Measurements from ENCODE around the gene RAB11FIP5. TPM values are rescaled to one million over a fixed set of nuclear protein-coding genes. Genes with fewer than 3 reads are reported as not detected.
A peak's percentile ranks its signal among the peaks of the same experiment; 100 is the strongest.

The RAB11FIP5 gene
- total and polyA plus RNA-seq, 9 of the 15 experiments (the other 6 are each of a cell fraction or from before 2014, with no cell fraction given): 1.7 to 14.4 (median 6.4) TPM

- peaks cover 24% of the 10 kb centered on the region for H4K20me1 ChIP-seq (replicated peaks; ENCODE audit: control insufficient read depth, insufficient read depth, low read length)
- no peaks in the 10 kb centered on the region for H3K36me3 ChIP-seq (ENCODE audit: control insufficient read depth, insufficient read depth, low read length)
- in situ Hi-C loops (cut with MboI): no loop called here
- no peaks in the 10 kb centered on the region for H3K9me1 ChIP-seq (ENCODE audit: control insufficient read depth, insufficient read depth, low read length)
- H3K4me2 ChIP-seq (ENCODE audit: insufficient read depth, low read length): no peak overlapping the region
- ATAC-seq: no peak
- BruUV-seq (replicated peaks): no TSS peak
- no peak overlapping the region for H2AFZ ChIP-seq (ENCODE audit: low read depth, low read length)
- FAIRE-seq: no peak
- H3K27me3 ChIP-seq (ENCODE audit: control insufficient read depth in 2 of 2, insufficient read depth in 2 of 2, low read length in 2 of 2): peaks cover 0 to 4% of the 10 kb centered on the region in 2 experiments; a peak in 1 of 5 replicates
- CTCF ChIA-PET (ENCODE audit: low intra/inter-chr PET ratio): no interaction called here
- no peaks in the 10 kb centered on the region for H3K9me3 ChIP-seq (replicated peaks; ENCODE audit: control insufficient read depth, insufficient read depth, low read depth, low read length)
- WGBS (ENCODE audit: insufficient coverage, low coverage, missing lambda C conversion rate): 10% methylated on average over 2 of the region's 2 CpGs
- POLR2A ChIA-PET: no interaction called here
- 0 out of 3 replicates have a peak, but pooled peaks cover 1% of the 10 kb centered on the region for H3K79me2 ChIP-seq (ENCODE audit: control insufficient read depth, insufficient read depth, low read length)
- TF ChIP-seq ZNF41 (CRISPR knock-in tag; conservative IDR thresholded peaks at IDR 0.05): 0 out of 2 replicates have a peak, but pooled peaks have one; percentile 56
- TF ChIP-seq ZBTB2 (IDR thresholded peaks at IDR 0.05): no peak
- DNase-seq (ENCODE audit: extremely low read depth in 1 of 4, low spot score in 3 of 4): no peak
- H3K9ac ChIP-seq (ENCODE audit: insufficient read depth in 1 of 2, low read depth in 2 of 2, low read length in 2 of 2): no peak overlapping the region; a peak in 1 of 4 replicates
- no peak overlapping the region for H3K4me3 ChIP-seq
- intact Hi-C loops (cut with micrococcal nuclease): no loop called here
- peaks cover 0 to 7% of the 10 kb centered on the region in 2 experiments; a peak in 3 of 5 replicates for H3K4me1 ChIP-seq (replicated peaks in 1 of 2; ENCODE audit: control insufficient read depth in 2 of 2, insufficient read depth in 2 of 2, low read length in 2 of 2)
- no peak overlapping the region for H3K27ac ChIP-seq (ENCODE audit: extremely low read depth, low read depth, low read length)
Measured at GRCh38 chr2:73103018-73103542, 9.7 kb downstream of the RAB11FIP5 start.

GRCh38 chr2:73101626-73102256 lies 11.0 kb downstream of the RAB11FIP5 start:
- no peaks in the 10 kb centered on the region for H3K79me2 ChIP-seq (ENCODE audit: control insufficient read depth, insufficient read depth, low read length)
- BruUV-seq (replicated peaks): no TSS peak
- no peaks in the 10 kb centered on the region for H3K9me3 ChIP-seq (replicated peaks; ENCODE audit: control insufficient read depth, insufficient read depth, low read depth, low read length)
- no peaks in the 10 kb centered on the region; a peak in 2 of 5 replicates for H3K4me1 ChIP-seq (replicated peaks in 1 of 2; ENCODE audit: control insufficient read depth in 2 of 2, insufficient read depth in 2 of 2, low read length in 2 of 2)
- peaks cover 0 to 7% of the 10 kb centered on the region in 2 experiments; a peak in 1 of 5 replicates for H3K27me3 ChIP-seq (ENCODE audit: control insufficient read depth in 2 of 2, insufficient read depth in 2 of 2, low read length in 2 of 2)
- H3K36me3 ChIP-seq (ENCODE audit: control insufficient read depth, insufficient read depth, low read length): no peaks in the 10 kb centered on the region
- H3K9ac ChIP-seq (ENCODE audit: insufficient read depth in 1 of 2, low read depth in 2 of 2, low read length in 2 of 2): no peak overlapping the region
- no peak overlapping the region for H2AFZ ChIP-seq (ENCODE audit: low read depth, low read length)
- ATAC-seq (no peak), FAIRE-seq (no peak), DNase-seq (ENCODE audit: extremely low read depth in 1 of 4, low spot score in 3 of 4) (no peak)
- in situ Hi-C loops (cut with MboI): no loop called here
- no peak overlapping the region for H3K4me3 ChIP-seq
- 52% methylated on average over 12 of the region's 12 CpGs for WGBS (ENCODE audit: insufficient coverage, low coverage, missing lambda C conversion rate)
- intact Hi-C loops (cut with micrococcal nuclease): no loop called here
- peaks cover 34% of the 10 kb centered on the region for H4K20me1 ChIP-seq (replicated peaks; ENCODE audit: control insufficient read depth, insufficient read depth, low read length)
- CTCF ChIA-PET (ENCODE audit: low intra/inter-chr PET ratio): no interaction called here
- H3K9me1 ChIP-seq (ENCODE audit: control insufficient read depth, insufficient read depth, low read length): no peaks in the 10 kb centered on the region
- H3K4me2 ChIP-seq (ENCODE audit: insufficient read depth, low read length): no peak overlapping the region
- POLR2A ChIA-PET: interaction anchor here (0.7 kb wide), 1 partner anchor 12 kb away, joined by 3 read pairs; no protein-coding TSS in a partner anchor
- no peak overlapping the region for H3K27ac ChIP-seq (ENCODE audit: extremely low read depth, low read depth, low read length)
- TF ChIP-seq RB1 (IDR thresholded peaks at IDR 0.05; ENCODE audit: low read depth) (no peak), ZNF318 (IDR thresholded peaks at IDR 0.05; ENCODE audit: borderline replicate concordance in 1 of 2, low read depth in 1 of 2) (no peak)
